ENCODE measurements around the gene LAMA2.

Gene LAMA2

GRCh38 chr6:129108337-129108736, 225.4 kb downstream of the LAMA2 start:
- Histone ChIP-seq H3K23ac (ENCODE audit: low read length in 2 of 2) (no peak overlapping the region), H3K4ac (ENCODE audit: low read depth in 1 of 2, low read length in 2 of 2) (no peak overlapping the region), H3K27ac (ENCODE audit: low read length, poor library complexity, severe bottlenecking) (no peak overlapping the region), H4K91ac (ENCODE audit: low read length) (no peak overlapping the region), H2BK5ac (ENCODE audit: low read depth, low read length, poor library complexity, severe bottlenecking) (no peak overlapping the region), H4K8ac (ENCODE audit: low read length) (no peak overlapping the region), H3K27me3 (ENCODE audit: control insufficient read depth in 1 of 2, insufficient read depth in 1 of 2, low read length in 2 of 2) (no peaks in the 10 kb centered on the region), H3K36me3 (ENCODE audit: control insufficient read depth in 1 of 2, insufficient read depth in 2 of 2, low read depth in 1 of 2, low read length in 2 of 2) (no peaks in the 10 kb centered on the region), H3K4me3 (ENCODE audit: insufficient read depth in 1 of 2, low read depth in 1 of 2, low read length in 2 of 2) (no peak overlapping the region), H2BK15ac (ENCODE audit: low read depth, poor library complexity, severe bottlenecking) (no peak overlapping the region), H2BK12ac (ENCODE audit: low read length in 2 of 2) (no peak overlapping the region), H2AK5ac (ENCODE audit: low read length, severe bottlenecking) (no peak overlapping the region), H3K4me2 (ENCODE audit: low read length, poor library complexity, severe bottlenecking) (no peak overlapping the region), H3K14ac (ENCODE audit: low read length in 2 of 2) (no peak overlapping the region), H3K9ac (ENCODE audit: low read length) (no peak overlapping the region), H3K9me3 (ENCODE audit: control insufficient read depth, low read length) (no peaks in the 10 kb centered on the region), H2AFZ (ENCODE audit: low read depth, low read length) (no peak overlapping the region), H2BK120ac (ENCODE audit: low read depth, low read length) (no peak overlapping the region), H3K4me1 (ENCODE audit: control insufficient read depth, insufficient read depth, low read depth, low read length) (no peaks in the 10 kb centered on the region), H3K79me1 (replicated peaks; ENCODE audit: low read length, poor library complexity, severe bottlenecking) (no peaks in the 10 kb centered on the region), H3K18ac (ENCODE audit: low read depth in 1 of 2, low read length in 2 of 2) (no peak overlapping the region)
- WGBS = 44% methylated on average over 1 of the region's 1 CpG
- no peak for DNase-seq

- no peak overlapping the region for H3K4me2 ChIP-seq (ENCODE audit: low read length, poor library complexity, severe bottlenecking)
- H3K79me1 ChIP-seq (replicated peaks; ENCODE audit: low read length, poor library complexity, severe bottlenecking) = no peaks in the 10 kb centered on the region
- no peaks in the 10 kb centered on the region for H3K36me3 ChIP-seq (ENCODE audit: control insufficient read depth in 1 of 2, insufficient read depth in 2 of 2, low read depth in 1 of 2, low read length in 2 of 2)
- H4K91ac ChIP-seq (ENCODE audit: low read length) = no peak overlapping the region
- H3K27me3 ChIP-seq (ENCODE audit: control insufficient read depth in 1 of 2, insufficient read depth in 1 of 2, low read length in 2 of 2) = no peaks in the 10 kb centered on the region
- no peak overlapping the region for H4K8ac ChIP-seq (ENCODE audit: low read length)
- no peak overlapping the region for H3K27ac ChIP-seq (ENCODE audit: low read length, poor library complexity, severe bottlenecking)
- no peak for DNase-seq
- H2BK12ac ChIP-seq (ENCODE audit: low read length in 2 of 2) = no peak overlapping the region
- no peak overlapping the region for H3K14ac ChIP-seq (ENCODE audit: low read length in 2 of 2)
- H2BK15ac ChIP-seq (ENCODE audit: low read depth, poor library complexity, severe bottlenecking) = no peak overlapping the region
- H3K4me3 ChIP-seq (ENCODE audit: insufficient read depth in 1 of 2, low read depth in 1 of 2, low read length in 2 of 2) = no peak overlapping the region
- H3K4me1 ChIP-seq (ENCODE audit: control insufficient read depth, insufficient read depth, low read depth, low read length) = no peaks in the 10 kb centered on the region
- H2BK120ac ChIP-seq (ENCODE audit: low read depth, low read length) = no peak overlapping the region
- no peak overlapping the region for H2BK5ac ChIP-seq (ENCODE audit: low read depth, low read length, poor library complexity, severe bottlenecking)
- H3K4ac ChIP-seq (ENCODE audit: low read depth in 1 of 2, low read length in 2 of 2) = no peak overlapping the region
- no peak overlapping the region for H2AK5ac ChIP-seq (ENCODE audit: low read length, severe bottlenecking)
- H3K23ac ChIP-seq (ENCODE audit: low read length in 2 of 2) = no peak overlapping the region
- no CpG with 5 or more reads among the region's 1 CpG for WGBS
- H3K9me3 ChIP-seq (ENCODE audit: control insufficient read depth, low read length) = no peaks in the 10 kb centered on the region
- H2AFZ ChIP-seq (ENCODE audit: low read depth, low read length) = no peak overlapping the region
- H3K9ac ChIP-seq (ENCODE audit: low read length) = no peak overlapping the region
- H3K18ac ChIP-seq (ENCODE audit: low read depth in 1 of 2, low read length in 2 of 2) = no peak overlapping the region
These were observed 227.9 kb downstream of the LAMA2 start for GRCh38 chr6:129110690-129111343.

GRCh38 chr6:129111346-129111745, 228.4 kb downstream of the LAMA2 start:
- H2BK12ac ChIP-seq (ENCODE audit: low read length in 2 of 2) = no peak overlapping the region
- WGBS = no CpG with 5 or more reads among the region's 1 CpG
- no peaks in the 10 kb centered on the region for H3K79me1 ChIP-seq (replicated peaks; ENCODE audit: low read length, poor library complexity, severe bottlenecking)
- H3K14ac ChIP-seq (ENCODE audit: low read length in 2 of 2) = no peak overlapping the region
- DNase-seq = no peak
- no peak overlapping the region for H4K91ac ChIP-seq (ENCODE audit: low read length)
- H3K4ac ChIP-seq (ENCODE audit: low read depth in 1 of 2, low read length in 2 of 2) = no peak overlapping the region
- H3K27me3 ChIP-seq (ENCODE audit: control insufficient read depth in 1 of 2, insufficient read depth in 1 of 2, low read length in 2 of 2) = no peaks in the 10 kb centered on the region
- no peak overlapping the region for H3K9ac ChIP-seq (ENCODE audit: low read length)
- H3K36me3 ChIP-seq (ENCODE audit: control insufficient read depth in 1 of 2, insufficient read depth in 2 of 2, low read depth in 1 of 2, low read length in 2 of 2) = no peaks in the 10 kb centered on the region
- H3K18ac ChIP-seq (ENCODE audit: low read depth in 1 of 2, low read length in 2 of 2) = no peak overlapping the region
- H3K4me2 ChIP-seq (ENCODE audit: low read length, poor library complexity, severe bottlenecking) = no peak overlapping the region
- H3K4me3 ChIP-seq (ENCODE audit: insufficient read depth in 1 of 2, low read depth in 1 of 2, low read length in 2 of 2) = no peak overlapping the region
- H2BK15ac ChIP-seq (ENCODE audit: low read depth, poor library complexity, severe bottlenecking) = no peak overlapping the region
- no peaks in the 10 kb centered on the region for H3K9me3 ChIP-seq (ENCODE audit: control insufficient read depth, low read length)
- H3K27ac ChIP-seq (ENCODE audit: low read length, poor library complexity, severe bottlenecking) = no peak overlapping the region
- no peak overlapping the region for H2AK5ac ChIP-seq (ENCODE audit: low read length, severe bottlenecking)
- H2AFZ ChIP-seq (ENCODE audit: low read depth, low read length) = no peak overlapping the region
- no peaks in the 10 kb centered on the region for H3K4me1 ChIP-seq (ENCODE audit: control insufficient read depth, insufficient read depth, low read depth, low read length)
- no peak overlapping the region for H2BK120ac ChIP-seq (ENCODE audit: low read depth, low read length)
- no peak overlapping the region for H4K8ac ChIP-seq (ENCODE audit: low read length)
- H2BK5ac ChIP-seq (ENCODE audit: low read depth, low read length, poor library complexity, severe bottlenecking) = no peak overlapping the region
- no peak overlapping the region for H3K23ac ChIP-seq (ENCODE audit: low read length in 2 of 2)

GRCh38 chr6:129111853-129112252, 228.9 kb downstream of the LAMA2 start:
- Histone ChIP-seq H3K4ac (ENCODE audit: low read depth in 1 of 2, low read length in 2 of 2) (no peak overlapping the region), H3K23ac (ENCODE audit: low read length in 2 of 2) (no peak overlapping the region), H3K18ac (ENCODE audit: low read depth in 1 of 2, low read length in 2 of 2) (no peak overlapping the region), H3K9ac (ENCODE audit: low read length) (no peak overlapping the region), H4K8ac (ENCODE audit: low read length) (no peak overlapping the region), H2BK15ac (ENCODE audit: low read depth, poor library complexity, severe bottlenecking) (no peak overlapping the region), H3K14ac (ENCODE audit: low read length in 2 of 2) (no peak overlapping the region), H3K9me3 (ENCODE audit: control insufficient read depth, low read length) (no peaks in the 10 kb centered on the region), H2BK5ac (ENCODE audit: low read depth, low read length, poor library complexity, severe bottlenecking) (no peak overlapping the region), H3K27me3 (ENCODE audit: control insufficient read depth in 1 of 2, insufficient read depth in 1 of 2, low read length in 2 of 2) (no peaks in the 10 kb centered on the region), H3K4me1 (ENCODE audit: control insufficient read depth, insufficient read depth, low read depth, low read length) (no peaks in the 10 kb centered on the region), H3K36me3 (ENCODE audit: control insufficient read depth in 1 of 2, insufficient read depth in 2 of 2, low read depth in 1 of 2, low read length in 2 of 2) (no peaks in the 10 kb centered on the region), H2BK12ac (ENCODE audit: low read length in 2 of 2) (no peak overlapping the region), H2AFZ (ENCODE audit: low read depth, low read length) (no peak overlapping the region), H3K27ac (ENCODE audit: low read length, poor library complexity, severe bottlenecking) (no peak overlapping the region), H3K79me1 (replicated peaks; ENCODE audit: low read length, poor library complexity, severe bottlenecking) (no peaks in the 10 kb centered on the region), H4K91ac (ENCODE audit: low read length) (no peak overlapping the region), H3K4me3 (ENCODE audit: insufficient read depth in 1 of 2, low read depth in 1 of 2, low read length in 2 of 2) (no peak overlapping the region), H2AK5ac (ENCODE audit: low read length, severe bottlenecking) (no peak overlapping the region), H3K4me2 (ENCODE audit: low read length, poor library complexity, severe bottlenecking) (no peak overlapping the region), H2BK120ac (ENCODE audit: low read depth, low read length) (no peak overlapping the region)
- DNase-seq = no peak
- no CpG with 5 or more reads among the region's 1 CpG for WGBS

Measured in mesenchymal stem cell (in vitro differentiated cells and primary cell).